Measurements from ENCODE around the gene ZNF428.

GRCh38 chr19:43618921-43619261 is 538 bp downstream of the ZNF428 start:
- TF ChIP-seq CTCF (conservative IDR thresholded peaks at IDR 0.05; ENCODE audit: low read length) (no peak), EZH2phosphoT487 (IDR thresholded peaks at IDR 0.05; ENCODE audit: borderline replicate concordance) (no peak)

Data from Loucy (cell line).